Neural cell (in vitro differentiated cells): ENCODE data around the gene LZTS2. TPM values are rescaled to one million over a fixed set of nuclear protein-coding genes. Genes with fewer than 3 reads are reported as not detected.

Source experiments
- H2AFZ ChIP-seq: fragments of 200-600, 300-800 bp; sonication (generic), shearing (Covaris generic); 2 replicates; pipeline ENCODE4 v1.6.0; 2014; ENCODE audit warnings: low read depth, mild to moderate bottlenecking, antibody characterized with exemption, low read length, moderate library complexity
- H3F3A ChIP-seq: fragments of 200-600 bp; shearing (Covaris generic); 2 replicates; pipeline ENCODE4 v1.6.1; 2016; ENCODE audit warnings: mild to moderate bottlenecking, moderate library complexity, mixed read lengths, antibody characterized with exemption, low read length; ENCODE audit not compliant: insufficient read depth, poor library complexity, severe bottlenecking
- H3K27ac ChIP-seq: fragments of 200-600, 300-800 bp; sonication (generic), shearing (Covaris generic); 2 replicates; pipeline ENCODE4 v1.5.1; 2014; ENCODE audit warnings: mild to moderate bottlenecking, low read length, moderate library complexity
- H3K27me3 ChIP-seq: fragments of 300-800, 200-600 bp; sonication (generic), shearing (Covaris generic); 2 replicates; pipeline ENCODE4 v1.6.0; 2014; ENCODE audit warnings: mild to moderate bottlenecking, low read depth, low read length, moderate library complexity; ENCODE audit not compliant: insufficient read depth
- H3K36me3 ChIP-seq: fragments of 300-800, 200-600 bp; sonication (generic), shearing (Covaris generic); 2 replicates; pipeline ENCODE4 v1.5.1; 2014; ENCODE audit warnings: mild to moderate bottlenecking, antibody characterized with exemption, low read length, moderate library complexity; ENCODE audit not compliant: insufficient read depth
- H3K4me2 ChIP-seq: fragments of 300-800, 200-600 bp; sonication (generic), shearing (Covaris generic); 2 replicates; pipeline ENCODE4 v1.6.0; 2014; ENCODE audit warnings: mild to moderate bottlenecking, low read length
- H3K4me3 ChIP-seq: fragments of 300-800, 200-600 bp; sonication (generic), shearing (Covaris generic); 2 replicates; pipeline ENCODE4 v1.5.1; 2014; ENCODE audit warnings: mild to moderate bottlenecking, low read length, moderate library complexity
- H3K79me2 ChIP-seq: fragments of 200-600 bp; shearing (Covaris generic); replicated peaks from 2 replicates; pipeline ENCODE4 v1.6.0; 2014; ENCODE audit warnings: mild to moderate bottlenecking, low read length, moderate library complexity; ENCODE audit not compliant: insufficient read depth
- H3K9ac ChIP-seq: fragments of 300-800, 200-600 bp; sonication (generic), shearing (Covaris generic); 2 replicates; pipeline ENCODE4 v1.6.1; 2016; ENCODE audit warnings: mild to moderate bottlenecking, low read length, mixed read lengths
- H3K9me2 ChIP-seq: fragments of 200-600 bp; shearing (Covaris generic); 2 replicates; pipeline ENCODE4 v1.6.1; 2016; ENCODE audit warnings: mild to moderate bottlenecking, low read length, mixed read lengths; ENCODE audit not compliant: insufficient read depth
- H3K9me3 ChIP-seq: fragments of 200-600, 300-800 bp; sonication (generic), shearing (Covaris generic); 2 replicates; pipeline ENCODE4 v1.6.1; 2016; ENCODE audit warnings: mild to moderate bottlenecking, mixed run types, low read length, moderate library complexity, mixed read lengths
- H4K20me1 ChIP-seq: fragments of 200-600 bp; shearing (Covaris generic); 2 replicates; pipeline ENCODE4 v1.6.1; 2016; ENCODE audit warnings: mild to moderate bottlenecking, mixed run types; ENCODE audit not compliant: insufficient read depth
- EP300 ChIP-seq: fragments of 450-650 bp; conservative IDR thresholded peaks from 2 replicates; pipeline ENCODE4 v1.6.1; 2014; ENCODE audit warnings: antibody characterized with exemption, mild to moderate bottlenecking, moderate library complexity; ENCODE audit not compliant: poor library complexity, severe bottlenecking
- EZH2 ChIP-seq: fragments of 200-600, 300-800 bp; shearing (Covaris generic), sonication (generic); IDR thresholded peaks from 2 replicates; pipeline ENCODE4 v1.6.1; 2014; ENCODE audit warnings: antibody characterized with exemption, low read length, borderline replicate concordance, mild to moderate bottlenecking; ENCODE audit not compliant: insufficient read depth, poor library complexity, severe bottlenecking
- MXI1 ChIP-seq: fragments of 450-650 bp; conservative IDR thresholded peaks from 2 replicates; pipeline ENCODE4 v1.6.1; 2014; ENCODE audit warnings: antibody characterized with exemption, mild to moderate bottlenecking; ENCODE audit not compliant: poor library complexity, severe bottlenecking
- POLR2AphosphoS5 ChIP-seq: IDR thresholded peaks from 2 replicates; pipeline ENCODE4 v1.6.1; 2012
- RAD21 ChIP-seq: fragments of 450-650 bp; conservative IDR thresholded peaks from 2 replicates; pipeline ENCODE4 v1.6.1; 2014; ENCODE audit warnings: antibody characterized with exemption, mild to moderate bottlenecking, moderate library complexity
- REST ChIP-seq: IDR thresholded peaks from 2 replicates; pipeline ENCODE4 v1.6.1; 2012; ENCODE audit warnings: borderline replicate concordance
- SMC3 ChIP-seq: fragments of 450-650 bp; conservative IDR thresholded peaks from 2 replicates; pipeline ENCODE4 v1.6.1; 2014; ENCODE audit warnings: antibody characterized with exemption, mild to moderate bottlenecking, moderate library complexity; ENCODE audit not compliant: poor library complexity
- TAF1 ChIP-seq: IDR thresholded peaks from 2 replicates; pipeline ENCODE4 v1.6.1; 2012; ENCODE audit warnings: low read depth
- polyA plus RNA-seq: library from polyadenylated mRNA; depleted of rRNA; stranded (reverse); fragments of >200 nt; gene quantifications from 2 replicates; pipeline ENCODE4 v1.2.3, GENCODE V29; 2014
- TF ChIP-seq, protein P1 (sequence below): fragments of 450-650 bp; IDR thresholded peaks from 2 replicates; pipeline ENCODE4 v1.5.1; 2014; ENCODE audit warnings: antibody characterized with exemption, mild to moderate bottlenecking, moderate library complexity; ENCODE audit not compliant: poor library complexity, severe bottlenecking

Gene LZTS2
- polyA plus RNA-seq, 1 donor from 2014 or later: 40.1 TPM

GRCh38 chr10:101035916-101036702 is 36.5 kb downstream of the LZTS2 start:
- Histone ChIP-seq H4K20me1 (no peaks in the 10 kb centered on the region), H3K79me2 (no peaks in the 10 kb centered on the region), H2AFZ (no peak overlapping the region), H3K9me3 (no peaks in the 10 kb centered on the region), H3K4me2 (no peak overlapping the region), H3K27ac (no peak overlapping the region), H3K36me3 (no peaks in the 10 kb centered on the region), H3K27me3 (peaks cover 28% of the 10 kb centered on the region), H3K9ac (no peak overlapping the region), H3K4me3 (no peak overlapping the region), H3K9me2 (no peaks in the 10 kb centered on the region), H3F3A (no peaks in the 10 kb centered on the region)
- TF ChIP-seq RAD21: no peak
- TF ChIP-seq REST: no peak
- TF ChIP-seq POLR2AphosphoS5: no peak
- TF ChIP-seq, protein P1, sequence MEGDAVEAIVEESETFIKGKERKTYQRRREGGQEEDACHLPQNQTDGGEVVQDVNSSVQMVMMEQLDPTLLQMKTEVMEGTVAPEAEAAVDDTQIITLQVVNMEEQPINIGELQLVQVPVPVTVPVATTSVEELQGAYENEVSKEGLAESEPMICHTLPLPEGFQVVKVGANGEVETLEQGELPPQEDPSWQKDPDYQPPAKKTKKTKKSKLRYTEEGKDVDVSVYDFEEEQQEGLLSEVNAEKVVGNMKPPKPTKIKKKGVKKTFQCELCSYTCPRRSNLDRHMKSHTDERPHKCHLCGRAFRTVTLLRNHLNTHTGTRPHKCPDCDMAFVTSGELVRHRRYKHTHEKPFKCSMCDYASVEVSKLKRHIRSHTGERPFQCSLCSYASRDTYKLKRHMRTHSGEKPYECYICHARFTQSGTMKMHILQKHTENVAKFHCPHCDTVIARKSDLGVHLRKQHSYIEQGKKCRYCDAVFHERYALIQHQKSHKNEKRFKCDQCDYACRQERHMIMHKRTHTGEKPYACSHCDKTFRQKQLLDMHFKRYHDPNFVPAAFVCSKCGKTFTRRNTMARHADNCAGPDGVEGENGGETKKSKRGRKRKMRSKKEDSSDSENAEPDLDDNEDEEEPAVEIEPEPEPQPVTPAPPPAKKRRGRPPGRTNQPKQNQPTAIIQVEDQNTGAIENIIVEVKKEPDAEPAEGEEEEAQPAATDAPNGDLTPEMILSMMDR: no peak
- no peak for TF ChIP-seq SMC3
- TF ChIP-seq EZH2: no peak
- TF ChIP-seq MXI1: no peak
- no peak for TF ChIP-seq EP300
- no peak for TF ChIP-seq TAF1

- Histone ChIP-seq H2AFZ (no peak overlapping the region), H3K4me3 (no peak overlapping the region), H3K9me3 (no peaks in the 10 kb centered on the region), H3K79me2 (no peaks in the 10 kb centered on the region), H4K20me1 (no peaks in the 10 kb centered on the region), H3K27ac (no peak overlapping the region), H3K9ac (no peak overlapping the region), H3K27me3 (peaks cover 22% of the 10 kb centered on the region), H3K36me3 (no peaks in the 10 kb centered on the region), H3K9me2 (no peaks in the 10 kb centered on the region), H3K4me2 (no peak overlapping the region), H3F3A (no peaks in the 10 kb centered on the region)
- TF ChIP-seq RAD21 (no peak), EP300 (no peak), TAF1 (no peak), REST (no peak), EZH2 (no peak), MXI1 (no peak), SMC3 (no peak), POLR2AphosphoS5 (no peak)
- TF ChIP-seq, protein P1: no peak
Observed at GRCh38 chr10:101036726-101037125, 37.1 kb downstream of the LZTS2 start.
